GM19238 (cell line): ENCODE measurements around the gene HEATR5A.
A peak's percentile ranks its signal among the peaks of the same experiment; 100 is the strongest.
"Not testable (repeated sequence)": the region's sequence is repeated elsewhere in the genome, so short reads cannot be mapped to it uniquely, and the experiment has no call there.

Experiments
- DNase-seq: peaks from one replicate; pipeline ENCODE4 v3.0.0; 2011; ENCODE audit warnings: low spot score; ENCODE audit not compliant: insufficient read length

The HEATR5A gene

GRCh38 chr14:31420319-31421111, at the start of gene HEATR5A:
Gene HEATR5A, minus strand, starts transcription at chr14:31420550. Its CDS starts 17,575 bp downstream, at chr14:31402975.
- peak; percentile 87 for DNase-seq

GRCh38 chr14:31466554-31466953, 46.2 kb upstream of the HEATR5A start:
- no peak for DNase-seq

GRCh38 chr14:31465111-31465510, 44.8 kb upstream of the HEATR5A start:
- no peak for DNase-seq

DNA sequence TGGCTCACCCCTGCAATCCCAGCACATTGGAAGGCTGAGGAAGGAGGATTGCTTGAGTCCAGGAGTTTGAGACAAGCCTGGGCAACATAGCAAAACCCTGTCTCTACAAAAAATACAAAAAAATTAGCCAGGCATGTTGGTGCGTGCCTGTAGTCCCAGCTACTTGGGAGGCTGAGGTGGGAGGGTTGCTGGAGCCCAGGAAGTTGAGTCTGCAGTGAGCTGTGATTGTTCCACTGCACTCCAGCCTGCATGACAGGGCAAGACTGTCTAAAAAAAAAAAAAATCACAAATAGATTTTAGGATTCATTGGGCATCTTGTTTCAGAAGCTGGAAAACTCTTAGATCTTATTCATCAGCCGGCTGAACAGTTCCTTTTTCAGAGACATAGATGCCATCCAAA, 42.1 kb upstream of the HEATR5A start:
- DNase-seq: not testable (repeated sequence)

DNA sequence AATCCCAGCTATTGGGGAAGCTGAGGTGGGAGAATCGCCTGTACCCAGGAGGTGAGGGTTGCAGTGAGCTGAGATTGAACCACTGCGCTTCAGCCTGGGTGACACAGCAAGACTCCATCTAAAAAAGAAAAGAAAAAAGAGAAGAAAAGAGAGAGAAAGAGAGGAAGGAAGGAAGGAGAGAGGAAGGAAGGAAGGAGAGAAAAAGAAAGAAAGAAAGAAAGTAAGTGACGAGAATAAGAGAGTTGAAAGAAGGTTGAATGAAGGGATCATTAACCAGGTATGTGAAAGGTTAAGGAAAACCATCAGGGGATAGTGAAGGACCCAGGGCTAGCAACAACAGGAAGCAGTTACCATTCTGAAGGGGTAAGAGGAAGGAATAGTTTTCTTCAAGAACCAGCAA, 41.2 kb upstream of the HEATR5A start:
- DNase-seq: no peak

DNA sequence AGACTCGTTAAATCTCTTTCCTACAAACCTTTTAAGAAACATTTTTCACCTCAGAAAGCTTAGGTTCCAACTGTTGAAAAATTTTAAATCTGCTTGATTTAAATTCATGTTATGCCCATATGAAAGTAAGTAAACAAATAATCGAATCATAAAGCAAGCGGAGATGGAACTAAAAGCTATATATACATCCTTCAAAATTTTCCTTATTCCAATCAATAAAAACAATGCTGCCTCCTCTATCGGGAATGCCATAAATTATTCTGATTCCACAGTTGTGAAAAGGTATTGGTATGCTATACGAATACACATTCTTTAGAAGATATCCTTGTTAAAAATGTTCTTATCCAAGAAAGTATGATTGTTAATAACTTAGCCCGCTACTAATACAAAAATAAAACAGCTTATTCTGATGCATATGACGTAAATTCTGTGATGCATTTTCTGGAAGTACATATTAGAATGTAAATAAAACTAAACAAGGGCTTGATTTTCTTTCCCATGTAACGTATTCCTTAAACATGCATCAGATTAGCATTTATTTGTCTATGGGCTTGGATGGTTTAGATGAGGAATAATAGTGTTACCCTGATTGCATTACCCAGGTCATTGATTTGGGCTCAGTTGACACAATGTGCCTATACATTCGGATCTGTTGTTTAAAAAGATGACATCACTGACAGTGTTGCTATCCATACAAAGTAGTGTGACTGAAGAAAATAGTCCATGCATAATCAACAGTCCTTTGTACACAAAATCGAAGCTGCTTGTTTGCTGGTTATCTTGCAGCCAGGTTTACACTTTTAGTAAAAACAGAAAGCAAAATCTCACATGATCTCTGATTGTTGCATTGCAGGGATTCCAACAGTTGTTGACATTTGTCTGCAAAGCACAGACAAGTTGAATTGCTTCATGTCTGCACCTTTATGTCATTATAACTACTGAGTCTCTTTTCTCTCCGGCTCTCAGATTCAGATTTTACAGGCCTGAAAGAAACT, 37.6 kb upstream of the HEATR5A start:
- no peak for DNase-seq

DNA sequence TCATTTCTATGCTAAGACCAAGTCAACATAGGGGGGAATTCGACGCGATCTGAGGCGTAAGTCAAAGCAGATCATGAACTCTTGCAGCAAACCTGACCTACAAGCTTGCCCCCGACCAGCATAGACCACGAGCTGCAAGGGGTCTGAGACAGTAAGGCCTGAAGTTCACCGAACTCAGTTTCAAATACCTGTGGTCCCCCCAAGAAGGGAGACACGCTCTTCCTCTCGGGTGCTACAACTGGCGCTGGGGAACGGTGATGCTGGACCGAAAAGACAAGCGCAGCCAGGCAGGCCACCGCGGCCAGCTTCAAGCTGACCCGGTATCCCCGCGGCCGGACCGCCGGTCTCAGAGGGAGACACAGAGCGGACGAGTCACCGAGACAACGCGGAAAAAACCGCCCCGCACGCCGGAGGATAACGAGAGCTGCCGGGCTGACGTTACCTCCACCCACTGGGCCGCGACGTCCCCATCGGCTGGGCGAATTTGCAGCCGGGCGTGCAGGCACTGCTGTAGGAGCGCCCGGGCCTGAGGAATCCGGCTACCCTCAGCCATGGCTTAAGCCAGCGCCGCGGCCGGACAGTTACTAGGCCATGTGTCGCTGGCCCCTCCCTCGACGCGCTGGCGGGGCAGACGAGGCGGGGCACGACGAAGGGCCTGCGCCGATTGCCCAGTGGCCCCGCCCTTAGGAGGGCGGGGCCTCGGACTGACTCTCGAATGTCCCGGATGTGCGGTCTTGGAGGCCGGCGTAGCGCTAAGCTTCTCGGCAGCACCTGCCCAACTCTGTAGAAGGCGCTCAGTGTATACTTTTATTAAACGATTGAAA, 36.7 kb upstream of the HEATR5A start, which contains the start of gene DTD2:
Gene DTD2 (minus strand): TSS at position 666 of the 824 bp plus-strand sequence. CDS start 113 bp downstream, at position 553.
- peak; percentile 86 for DNase-seq

- no peak for DNase-seq
These were observed 29.7 kb upstream of the HEATR5A start for GRCh38 chr14:31449971-31450610.

DNA sequence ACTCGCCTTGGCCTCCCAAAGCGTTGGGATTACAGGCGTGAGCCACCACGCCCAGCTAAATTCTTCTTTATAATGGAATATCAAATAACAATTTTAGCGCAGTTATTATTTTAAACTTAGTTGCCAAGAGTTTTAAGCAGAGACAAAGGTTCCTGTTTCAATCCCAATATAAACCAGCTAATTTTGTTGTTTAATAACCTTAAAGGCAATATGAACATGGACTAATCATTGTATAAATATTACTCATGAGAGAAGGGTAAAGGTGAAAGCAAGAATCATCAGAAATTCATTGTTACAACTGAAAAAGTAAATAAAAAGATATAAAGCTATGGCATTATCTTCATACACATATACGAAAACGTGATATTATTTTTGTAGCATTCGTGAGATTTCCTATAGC, 28.8 kb upstream of the HEATR5A start:
- DNase-seq: no peak

DNA sequence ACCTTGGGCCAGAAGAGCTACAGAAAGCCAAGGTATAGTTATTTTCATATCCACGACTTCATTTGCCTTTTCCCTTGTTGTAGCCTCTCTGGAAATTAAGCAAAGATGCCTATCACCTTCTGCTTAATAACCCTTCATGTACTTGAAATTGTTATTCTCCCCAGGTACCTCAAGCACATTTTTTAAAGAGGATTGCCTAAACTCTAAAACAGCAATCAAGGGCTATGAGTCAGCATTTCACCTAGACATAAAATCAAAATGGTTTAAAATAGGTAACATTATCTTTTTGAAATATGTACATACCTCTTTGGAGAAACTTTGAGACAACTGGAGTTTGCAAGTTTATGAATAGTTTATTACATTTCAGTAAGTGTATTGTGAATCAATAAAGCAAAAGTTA, 25.4 kb upstream of the HEATR5A start:
- no peak for DNase-seq

GRCh38 chr14:31442284-31442683, 21.9 kb upstream of the HEATR5A start:
- DNase-seq: no peak

DNA sequence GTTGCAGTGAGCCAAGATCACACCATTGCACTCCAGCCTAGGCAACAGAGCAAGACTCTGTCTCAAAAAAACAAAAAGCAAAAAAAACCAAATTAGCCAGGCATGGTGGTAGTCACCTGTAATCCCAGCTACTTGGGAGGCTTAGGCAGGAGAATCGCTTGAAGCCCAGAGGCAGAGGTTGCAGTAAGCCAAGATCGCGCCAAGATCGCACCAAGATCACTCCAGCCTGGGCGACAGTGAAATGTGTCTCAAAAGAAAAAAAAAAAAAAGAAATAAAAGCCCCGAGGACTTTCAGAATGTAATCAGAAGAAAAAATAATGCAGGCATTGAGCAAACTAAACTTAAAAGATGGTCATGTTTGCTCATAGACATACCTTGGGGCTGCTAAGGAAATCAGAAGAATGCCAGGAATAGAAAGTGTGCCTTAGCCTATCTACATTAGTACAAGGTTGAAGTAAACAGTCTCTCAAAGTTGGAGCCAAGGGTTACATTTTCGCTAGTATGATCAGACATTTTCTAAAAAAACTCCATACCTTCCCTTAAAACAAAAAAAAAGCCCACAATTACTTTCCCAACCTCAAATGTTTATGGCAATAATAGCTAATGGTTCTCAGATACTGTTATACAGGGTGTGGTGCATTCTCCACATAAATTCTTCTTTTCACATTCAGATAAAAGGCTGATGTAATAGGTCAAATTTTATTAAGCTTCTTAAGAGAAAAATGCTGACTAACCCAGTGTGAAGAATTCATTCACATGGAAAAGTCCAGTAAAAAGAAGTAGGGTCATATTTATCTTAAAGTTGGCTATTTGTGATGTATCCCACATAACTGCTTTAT, 21.1 kb upstream of the HEATR5A start:
- no peak for DNase-seq

DNA sequence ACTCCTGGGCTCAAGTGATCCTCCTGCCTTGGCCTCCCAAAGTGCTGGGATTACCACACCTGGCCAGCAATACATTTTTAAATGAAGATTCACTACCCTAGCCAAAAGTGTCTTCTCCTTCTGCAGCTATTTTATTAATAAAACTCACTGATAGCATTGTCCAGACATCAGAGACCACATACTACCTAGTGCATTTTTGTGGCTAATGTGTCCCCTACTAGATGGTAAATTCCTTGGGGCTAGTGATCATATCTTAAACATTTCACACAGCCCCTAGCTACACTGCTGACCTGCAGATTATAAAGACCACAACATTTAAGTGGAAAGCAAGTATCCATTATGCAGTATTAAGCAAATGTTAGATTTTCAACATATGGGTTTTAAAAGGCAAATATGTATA, 19.9 kb upstream of the HEATR5A start:
- no peak for DNase-seq

GRCh38 chr14:31439561-31439960, 19.2 kb upstream of the HEATR5A start:
- no peak for DNase-seq

GRCh38 chr14:31437045-31437691, 16.8 kb upstream of the HEATR5A start:
- not testable (repeated sequence) for DNase-seq

GRCh38 chr14:31435276-31435675, 14.9 kb upstream of the HEATR5A start:
- no peak for DNase-seq

DNA sequence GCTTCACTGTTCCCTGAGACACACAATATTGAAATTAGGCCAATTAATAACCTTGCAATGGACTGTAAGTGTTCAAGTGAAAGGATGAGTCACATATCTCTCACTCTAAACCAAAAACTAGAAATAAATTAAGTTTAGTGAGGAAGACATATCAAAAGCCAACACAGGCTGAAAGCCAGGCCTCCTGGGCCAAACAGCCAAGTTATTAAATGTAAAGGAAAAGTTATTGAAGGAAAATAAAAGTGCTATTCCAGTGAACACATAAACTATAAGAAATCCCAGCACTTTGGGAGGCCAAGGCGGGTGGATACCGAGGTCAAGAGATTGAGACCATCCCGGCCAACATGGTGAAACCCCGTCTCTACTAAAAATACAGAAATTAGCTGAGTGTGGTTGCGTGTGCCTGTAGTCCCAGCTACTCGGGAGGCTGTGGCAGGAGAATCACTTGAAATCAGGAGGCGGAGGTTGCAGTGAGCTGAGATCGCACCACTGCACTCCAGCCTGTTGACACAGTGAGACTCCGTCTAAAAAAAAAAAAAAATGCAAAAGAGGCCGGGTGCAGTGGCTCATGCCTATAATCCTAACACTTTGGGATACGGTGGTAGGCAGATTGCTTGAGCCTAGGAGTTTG, 10.4 kb upstream of the HEATR5A start:
- no peak for DNase-seq

GRCh38 chr14:31429791-31430190, 9.4 kb upstream of the HEATR5A start:
- DNase-seq: no peak

- DNase-seq: no peak
These were observed 7.7 kb upstream of the HEATR5A start for GRCh38 chr14:31428011-31428410.
